SW 1271 (cell line): ENCODE data around the gene POP5.

Source experiments
- DNase-seq, 2 experiments: peaks; one replicate each; lab custom pipeline; 2025; lab: John Stamatoyannopoulos, UW

Gene POP5

DNA sequence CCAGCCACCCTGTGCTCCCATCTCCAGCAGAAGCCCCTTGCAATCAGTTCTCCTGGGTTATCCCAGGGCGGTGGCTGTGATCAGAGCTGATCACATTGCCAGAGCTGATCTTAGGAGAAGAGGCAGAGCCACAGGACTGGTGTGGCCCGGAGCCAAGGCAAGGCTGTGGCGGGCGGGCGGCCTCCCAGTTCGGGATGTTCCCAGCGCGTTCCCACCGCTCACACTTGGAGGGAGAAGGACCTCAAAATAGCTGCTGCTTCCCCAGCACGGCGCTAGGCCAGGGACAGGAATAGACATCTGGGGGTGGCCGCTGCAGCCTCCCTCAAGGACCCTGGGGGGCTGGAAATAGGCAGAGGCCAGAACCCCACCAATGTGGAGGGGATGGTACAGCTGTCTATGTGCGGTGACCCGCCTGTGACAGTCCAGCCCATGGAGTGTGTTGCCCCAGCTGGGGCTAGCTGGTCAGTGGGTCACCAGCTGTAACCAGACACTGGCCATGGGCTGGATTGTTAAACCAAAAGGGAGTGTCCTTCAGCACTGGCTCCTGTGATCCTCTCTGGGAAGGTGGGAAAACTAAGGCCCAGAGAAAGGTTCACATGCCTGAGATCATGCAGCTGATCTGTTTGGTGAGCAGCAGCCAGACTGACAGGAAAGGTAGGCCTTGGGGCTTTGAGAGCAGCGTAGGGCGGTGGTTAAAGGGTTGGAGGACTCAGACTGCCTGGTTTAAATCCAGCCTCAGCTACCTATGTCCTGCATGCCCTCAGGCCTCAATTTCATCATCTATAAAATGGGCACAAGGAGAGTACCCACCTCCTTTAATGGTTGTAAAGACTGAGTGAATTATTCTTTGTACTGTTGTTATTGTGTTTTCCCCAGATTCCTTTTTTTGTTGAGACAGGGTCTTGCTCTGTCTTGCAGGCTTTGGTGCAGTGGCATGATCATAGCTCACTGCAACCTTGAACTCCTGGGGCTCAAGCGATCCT lies 8.0 kb upstream of the POP5 start:
- no peak for DNase-seq

GRCh38 chr12:120588371-120588770 lies 7.2 kb upstream of the POP5 start:
- no peak for DNase-seq

DNA sequence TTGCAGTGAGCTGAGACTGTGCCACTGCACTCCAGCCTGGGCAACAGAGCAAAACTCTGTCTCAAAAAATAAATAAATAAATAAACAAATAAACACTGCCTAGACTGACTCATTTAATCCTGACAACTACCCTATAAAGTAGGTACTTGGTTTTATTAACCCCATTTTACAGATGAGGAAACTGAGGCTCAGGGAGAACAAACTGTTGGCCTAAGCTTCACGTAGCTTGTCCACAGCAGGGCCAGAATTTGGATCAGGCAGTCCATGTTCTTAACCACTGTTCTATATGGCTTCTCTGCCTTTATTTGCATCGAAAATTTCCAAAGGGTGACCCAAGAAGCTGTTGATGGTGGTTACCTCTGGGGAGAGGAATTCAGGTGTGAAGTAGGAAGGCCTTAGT lies 5.7 kb upstream of the POP5 start:
- DNase-seq: no peak

DNA sequence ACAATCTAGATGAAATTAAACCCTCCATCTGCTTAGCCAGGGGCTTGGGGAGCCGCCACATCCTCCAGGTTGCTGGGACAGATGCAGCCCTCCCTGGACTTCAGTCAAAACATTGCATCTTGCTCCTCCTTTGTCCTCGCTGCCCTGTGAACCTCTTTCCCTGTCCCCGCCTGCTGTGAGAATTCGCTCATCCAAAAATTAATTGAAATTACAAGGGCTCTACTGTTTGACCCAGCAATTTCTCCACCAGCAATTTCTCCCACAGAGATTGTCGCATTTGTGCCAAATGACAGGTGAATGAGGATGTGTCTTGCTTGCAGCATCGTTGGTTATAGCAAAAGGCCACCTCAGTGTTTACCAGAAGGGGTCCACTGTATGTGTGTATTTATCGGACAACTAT lies 5.0 kb upstream of the POP5 start:
- no peak for DNase-seq

GRCh38 chr12:120584343-120585149 lies 3.3 kb upstream of the POP5 start:
- DNase-seq: no peak

DNA sequence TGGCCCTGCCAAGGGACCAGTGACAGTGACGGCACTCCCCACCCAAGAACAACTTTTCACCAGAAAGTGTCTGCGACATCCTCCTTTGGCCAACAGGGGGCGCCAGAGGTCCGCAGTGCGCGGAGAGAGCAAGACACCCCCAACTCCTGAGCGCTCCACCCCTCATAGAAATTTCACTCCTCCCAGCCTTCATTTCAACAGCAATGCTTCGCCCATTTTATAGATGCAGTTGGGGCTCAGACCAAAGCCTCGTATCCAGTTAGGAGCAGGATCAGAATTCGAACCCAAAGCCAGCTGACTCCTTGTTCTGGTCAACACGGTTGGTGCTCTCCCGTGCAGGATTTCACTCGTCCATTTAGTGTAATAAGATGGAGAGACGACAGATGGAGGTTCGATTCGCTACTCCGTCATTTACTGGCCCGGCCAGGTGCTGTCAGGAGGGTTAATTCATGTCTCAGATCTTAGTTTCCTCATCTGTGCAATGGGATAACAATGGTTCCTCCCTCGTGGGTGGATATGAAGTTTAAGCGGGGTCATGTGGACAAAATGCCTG lies 2.4 kb upstream of the POP5 start:
- DNase-seq: peak; percentile 9 to 51

- no peak for DNase-seq
Observed at GRCh38 chr12:120581998-120582397, 796 bp upstream of the POP5 start.

DNA sequence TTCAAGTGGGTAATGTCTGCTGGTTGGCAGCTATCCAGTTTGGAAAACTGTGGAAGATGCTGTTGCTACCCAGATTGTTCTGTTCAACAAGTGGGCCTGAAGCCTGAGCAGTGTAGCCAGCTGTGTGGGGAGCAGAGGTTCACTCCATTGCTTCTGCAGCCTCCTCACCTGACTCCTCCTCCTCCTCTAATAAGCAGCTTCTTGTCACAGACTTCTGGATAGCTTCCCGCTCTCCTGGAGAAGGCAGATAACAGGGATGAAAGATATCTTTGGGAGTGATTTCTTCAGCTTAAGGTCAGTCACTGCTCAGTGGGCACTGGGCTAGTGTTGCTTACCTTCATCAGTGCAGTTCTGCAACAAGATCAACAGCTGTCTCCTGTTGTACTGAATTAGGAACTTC lies 2.0 kb downstream of the POP5 start:
- DNase-seq: no peak

GRCh38 chr12:120574106-120574505 lies 7.1 kb downstream of the POP5 start:
- DNase-seq: no peak

- DNase-seq: no peak
Observed at GRCh38 chr12:120573560-120573959, 7.6 kb downstream of the POP5 start.

DNA sequence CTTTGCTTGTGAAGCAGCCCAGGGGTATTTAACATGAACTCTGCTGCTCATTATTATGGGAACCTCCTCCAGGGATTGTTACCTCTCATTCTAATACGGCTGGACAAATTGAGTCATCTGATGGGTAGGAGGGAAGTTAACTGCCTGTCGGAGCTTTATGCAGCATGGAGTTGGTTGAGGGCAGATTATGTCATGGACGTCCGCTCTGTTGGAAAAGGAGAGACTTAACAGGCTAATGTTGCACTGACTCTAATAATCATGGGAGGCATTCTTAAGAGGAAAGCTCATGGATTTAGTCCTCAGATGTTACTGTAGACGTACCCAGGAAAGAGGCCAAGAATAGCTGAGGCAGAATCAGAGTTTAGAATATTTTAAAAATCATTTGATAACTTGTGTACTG lies 9.9 kb downstream of the POP5 start:
- no peak for DNase-seq

GRCh38 chr12:120563495-120563894 lies 17.7 kb downstream of the POP5 start:
- DNase-seq: no peak

DNA sequence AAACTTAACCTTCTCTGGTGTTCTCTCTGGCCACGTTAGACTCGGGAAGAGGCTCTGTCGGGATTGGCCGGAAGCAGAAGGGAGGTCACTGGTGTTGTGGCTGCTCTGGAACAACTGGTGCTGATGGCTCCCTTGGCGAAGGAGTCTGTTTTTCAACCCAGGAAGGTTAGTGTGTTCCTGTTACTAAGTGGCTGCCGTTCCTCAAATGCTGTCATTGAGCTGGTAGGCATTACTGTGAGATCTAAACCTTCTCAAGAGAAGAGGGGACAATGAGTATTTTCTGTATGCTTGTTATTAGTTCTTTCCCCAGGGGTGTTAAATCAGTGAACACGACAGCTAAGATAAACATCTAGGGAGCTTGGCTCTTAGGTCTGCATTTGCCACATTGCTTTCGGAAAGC lies 18.3 kb downstream of the POP5 start:
- DNase-seq: no peak

DNA sequence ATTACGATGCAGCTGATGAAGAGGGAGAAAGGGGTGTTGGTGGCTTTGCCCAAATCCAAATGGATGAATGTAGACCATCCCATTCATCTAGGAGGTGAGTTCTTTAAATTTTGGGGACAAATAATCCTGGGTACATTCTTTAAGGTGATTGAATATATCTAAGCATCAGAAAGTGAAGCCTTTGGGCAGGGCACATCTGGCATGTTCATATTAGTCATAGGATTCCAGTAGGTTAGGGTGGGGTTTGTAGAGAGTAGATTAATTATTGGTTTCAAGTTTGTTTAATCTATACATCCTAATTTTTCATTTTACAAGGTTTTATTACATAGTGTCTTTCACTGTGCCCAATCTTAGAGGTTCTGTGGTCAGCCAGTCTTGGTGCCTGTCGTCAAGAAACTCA lies 23.6 kb downstream of the POP5 start:
- no peak for DNase-seq

DNA sequence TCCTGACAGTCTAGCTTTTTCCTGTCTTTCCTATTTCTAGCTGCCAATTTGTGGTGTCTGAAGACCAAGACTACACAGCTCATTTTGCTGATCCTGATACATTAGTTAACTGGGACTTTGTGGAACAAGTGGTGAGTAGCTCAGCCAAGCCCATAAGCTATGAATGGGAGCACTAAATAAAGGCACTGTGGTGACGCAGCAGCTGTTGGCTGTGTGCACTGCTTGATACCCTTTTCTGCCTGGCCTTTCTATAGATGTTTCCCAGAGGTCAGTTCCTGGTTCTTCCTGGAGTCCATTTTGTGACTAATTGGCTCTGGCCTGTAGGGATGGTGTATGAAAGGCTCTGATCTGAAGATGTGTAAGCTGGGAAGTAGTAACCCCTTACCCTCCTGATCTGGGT lies 26.5 kb downstream of the POP5 start:
- no peak for DNase-seq

DNA sequence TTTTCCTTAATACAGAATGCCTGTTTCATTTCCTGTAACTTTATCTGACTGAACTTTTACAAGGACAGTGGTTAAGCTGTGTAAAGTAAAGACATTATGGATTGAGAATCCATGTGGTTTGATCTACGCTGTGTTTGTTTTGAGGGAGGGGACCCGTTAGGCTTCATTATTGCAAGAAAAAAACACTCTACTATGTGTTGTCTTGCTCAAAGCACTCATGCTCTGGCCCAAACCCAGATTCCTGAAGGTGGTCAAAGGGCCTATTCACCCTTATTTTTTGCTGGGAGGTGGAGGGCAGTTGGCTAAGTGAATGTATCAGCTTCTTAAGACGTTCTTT lies 35.2 kb downstream of the POP5 start:
- DNase-seq: no peak

DNA sequence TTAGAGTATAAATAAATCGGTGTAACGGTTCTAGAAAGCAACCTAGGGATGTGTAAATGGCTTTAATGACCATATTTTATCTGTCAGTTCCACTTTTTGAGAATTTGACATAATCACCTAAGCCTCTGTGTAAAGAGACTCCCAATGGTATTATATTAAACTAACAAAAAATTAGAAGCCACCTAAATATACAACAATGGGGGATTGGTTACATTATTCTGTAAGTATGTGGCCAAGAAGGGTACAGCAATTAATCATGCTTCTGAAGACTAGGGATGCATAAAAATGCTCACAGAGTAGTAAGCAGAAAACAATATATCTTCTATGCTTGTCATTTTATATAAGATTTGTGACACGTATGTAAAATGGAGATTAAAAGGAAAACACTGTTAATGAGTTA lies 36.5 kb downstream of the POP5 start:
- DNase-seq: no peak

- DNase-seq: no peak
Observed at GRCh38 chr12:120542166-120542565, 39.0 kb downstream of the POP5 start.

- no peak for DNase-seq
Observed at GRCh38 chr12:120540445-120540844, 40.8 kb downstream of the POP5 start.

DNA sequence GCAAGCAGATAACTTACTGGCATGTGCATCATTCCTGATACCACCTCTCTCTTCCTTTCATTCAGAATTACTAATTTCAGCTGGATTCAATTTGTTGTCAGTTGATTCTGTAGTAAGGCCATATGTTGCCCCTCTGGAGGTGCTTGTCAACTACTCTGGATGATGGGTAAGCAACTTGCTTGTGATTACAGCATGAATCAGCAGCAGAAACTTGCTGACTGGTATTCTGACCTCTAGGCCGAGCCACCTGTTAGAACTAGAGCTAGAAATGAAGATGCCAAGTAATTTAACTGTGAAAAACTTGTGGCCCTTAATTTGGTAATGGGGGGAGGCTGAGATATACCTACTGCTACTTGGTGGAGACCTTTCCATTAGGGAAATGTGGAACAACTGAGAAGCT lies 41.9 kb downstream of the POP5 start:
- peak in 1 of 2 experiments; percentile 25 for DNase-seq

DNA sequence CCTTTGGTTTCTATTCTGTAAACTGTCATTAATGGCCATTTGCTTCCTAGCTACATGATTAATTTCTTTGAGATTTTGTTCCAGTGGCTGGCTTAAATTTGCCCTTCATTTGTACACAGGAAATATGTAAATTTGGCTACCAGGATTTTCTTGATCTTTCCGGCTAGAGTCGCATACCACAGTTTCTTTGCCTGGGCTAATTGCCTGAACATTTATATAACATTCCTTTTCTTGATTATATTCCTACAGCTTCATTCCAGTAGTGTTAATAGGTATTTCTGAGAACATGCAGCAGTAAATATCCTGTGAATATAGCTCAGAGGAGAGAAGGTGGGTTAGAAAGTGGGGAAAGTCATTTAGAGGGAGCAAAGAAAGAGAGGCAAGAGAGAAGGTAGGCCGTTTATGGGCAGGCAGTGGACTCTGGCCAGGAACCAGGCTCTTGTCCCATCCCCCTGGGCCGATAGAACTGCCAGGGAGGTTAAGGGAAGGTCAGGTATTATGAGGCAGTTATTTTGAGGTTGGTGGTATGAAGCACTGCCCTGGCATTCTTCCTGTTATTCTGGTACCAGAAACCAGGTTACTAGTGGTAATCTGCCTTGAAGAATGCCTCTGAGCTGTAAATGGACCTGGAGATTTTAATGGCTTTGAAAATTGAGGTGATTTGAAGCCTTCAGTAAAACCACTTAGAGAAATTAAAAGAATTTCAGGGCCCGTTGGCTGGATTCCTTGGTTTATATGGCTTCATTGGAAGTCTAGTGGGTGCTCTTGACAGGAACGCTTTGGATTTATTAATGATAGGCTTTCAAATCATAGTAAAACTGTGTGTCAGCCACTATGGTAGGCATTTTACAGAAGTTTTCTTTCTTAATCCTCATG lies 42.7 kb downstream of the POP5 start:
- peak; percentile 30 to 74 for DNase-seq

GRCh38 chr12:120537856-120538220 lies 43.4 kb downstream of the POP5 start:
- DNase-seq: no peak
